Mononuclear cell (primary cell): ENCODE measurements around the gene MICAL2. TPM values are rescaled to one million over a fixed set of nuclear protein-coding genes. Genes with fewer than 3 reads are reported as not detected.

Experiments
- H3K27me3 ChIP-seq: 2 replicates; pipeline ENCODE4 v1.6.0; 2011; ENCODE audit warnings: low read length, control low read depth; ENCODE audit not compliant: insufficient read depth
- H3K4me1 ChIP-seq: 2 replicates; pipeline ENCODE4 v1.5.1; 2011; ENCODE audit warnings: mild to moderate bottlenecking, low read length, control low read depth; ENCODE audit not compliant: insufficient read depth
- H3K4me3 ChIP-seq: 2 replicates; pipeline ENCODE4 v1.5.1; 2011; ENCODE audit warnings: mild to moderate bottlenecking, low read length, moderate library complexity
- H3K9me3 ChIP-seq: 2 replicates; pipeline ENCODE4 v1.5.1; 2011; ENCODE audit warnings: low read depth, mild to moderate bottlenecking, control low read depth, low read length
- total RNA-seq: library from RNA; depleted of rRNA; stranded (reverse); fragments of >200 nt; gene quantifications from one replicate; pipeline ENCODE4 v1.2.3, GENCODE V29; 2012

The MICAL2 gene
- total RNA-seq, 1 donor: 14.5 TPM

- Histone ChIP-seq H3K9me3 (no peaks in the 10 kb centered on the region), H3K4me3 (no peak overlapping the region), H3K4me1 (peaks cover 11% of the 10 kb centered on the region), H3K27me3 (no peaks in the 10 kb centered on the region)
Observed at GRCh38 chr11:12235947-12236743, 125.8 kb downstream of the MICAL2 start.

- Histone ChIP-seq H3K4me3 (no peak overlapping the region), H3K4me1 (peaks cover 11% of the 10 kb centered on the region)
Observed at GRCh38 chr11:12236744-12237101, 126.3 kb downstream of the MICAL2 start.

GRCh38 chr11:12237381-12237784, 127.0 kb downstream of the MICAL2 start:
- H3K4me1 ChIP-seq: peaks cover 11% of the 10 kb centered on the region
- no peaks in the 10 kb centered on the region for H3K27me3 ChIP-seq
- no peak overlapping the region for H3K4me3 ChIP-seq
- no peaks in the 10 kb centered on the region for H3K9me3 ChIP-seq

More at GRCh38 chr11:12236744-12237101, 126.3 kb downstream of the MICAL2 start:
- Histone ChIP-seq H3K27me3 (no peaks in the 10 kb centered on the region), H3K9me3 (no peaks in the 10 kb centered on the region)

GRCh38 chr11:12238420-12238819, 128.0 kb downstream of the MICAL2 start:
- Histone ChIP-seq H3K4me3 (no peak overlapping the region), H3K9me3 (no peaks in the 10 kb centered on the region), H3K4me1 (peaks cover 11% of the 10 kb centered on the region), H3K27me3 (no peaks in the 10 kb centered on the region)

- Histone ChIP-seq H3K4me1 (peaks cover 11% of the 10 kb centered on the region), H3K27me3 (no peaks in the 10 kb centered on the region), H3K4me3 (no peak overlapping the region), H3K9me3 (no peaks in the 10 kb centered on the region)
Observed at GRCh38 chr11:12239396-12239795, 129.0 kb downstream of the MICAL2 start.

GRCh38 chr11:12239804-12240371, 129.5 kb downstream of the MICAL2 start:
- Histone ChIP-seq H3K4me3 (no peak overlapping the region), H3K9me3 (no peaks in the 10 kb centered on the region), H3K27me3 (no peaks in the 10 kb centered on the region), H3K4me1 (peaks cover 11% of the 10 kb centered on the region)

- Histone ChIP-seq H3K27me3 (no peaks in the 10 kb centered on the region), H3K4me3 (no peak overlapping the region)
Observed at GRCh38 chr11:12240677-12241076, 130.3 kb downstream of the MICAL2 start.

GRCh38 chr11:12241401-12241800, 131.0 kb downstream of the MICAL2 start:
- Histone ChIP-seq H3K4me3 (no peak overlapping the region), H3K4me1 (peaks cover under 1% of the 10 kb centered on the region), H3K27me3 (no peaks in the 10 kb centered on the region), H3K9me3 (no peaks in the 10 kb centered on the region)

More at GRCh38 chr11:12240677-12241076, 130.3 kb downstream of the MICAL2 start:
- Histone ChIP-seq H3K4me1 (peaks cover 8% of the 10 kb centered on the region), H3K9me3 (no peaks in the 10 kb centered on the region)

- Histone ChIP-seq H3K9me3 (no peaks in the 10 kb centered on the region), H3K27me3 (no peaks in the 10 kb centered on the region), H3K4me1 (no peaks in the 10 kb centered on the region), H3K4me3 (no peak overlapping the region)
Observed at GRCh38 chr11:12241971-12242672, 131.7 kb downstream of the MICAL2 start.

- Histone ChIP-seq H3K4me1 (no peaks in the 10 kb centered on the region), H3K27me3 (no peaks in the 10 kb centered on the region), H3K9me3 (no peaks in the 10 kb centered on the region), H3K4me3 (no peak overlapping the region)
Observed at GRCh38 chr11:12242966-12243365, 132.6 kb downstream of the MICAL2 start.

GRCh38 chr11:12243486-12243885, 133.1 kb downstream of the MICAL2 start:
- Histone ChIP-seq H3K4me1 (no peaks in the 10 kb centered on the region), H3K4me3 (no peak overlapping the region), H3K9me3 (no peaks in the 10 kb centered on the region), H3K27me3 (no peaks in the 10 kb centered on the region)

- no peaks in the 10 kb centered on the region for H3K27me3 ChIP-seq
- H3K9me3 ChIP-seq: no peaks in the 10 kb centered on the region
- no peak overlapping the region for H3K4me3 ChIP-seq
- no peaks in the 10 kb centered on the region for H3K4me1 ChIP-seq
Observed at GRCh38 chr11:12243911-12244550, 133.6 kb downstream of the MICAL2 start.

- H3K9me3 ChIP-seq: no peaks in the 10 kb centered on the region
- no peaks in the 10 kb centered on the region for H3K4me1 ChIP-seq
- H3K27me3 ChIP-seq: no peaks in the 10 kb centered on the region
- no peak overlapping the region for H3K4me3 ChIP-seq
Observed at GRCh38 chr11:12245091-12245490, 134.7 kb downstream of the MICAL2 start.

GRCh38 chr11:12245549-12246016, 135.2 kb downstream of the MICAL2 start:
- H3K4me3 ChIP-seq: no peak overlapping the region
- no peaks in the 10 kb centered on the region for H3K4me1 ChIP-seq
- H3K27me3 ChIP-seq: no peaks in the 10 kb centered on the region
- H3K9me3 ChIP-seq: no peaks in the 10 kb centered on the region

- H3K9me3 ChIP-seq: no peaks in the 10 kb centered on the region
- H3K27me3 ChIP-seq: no peaks in the 10 kb centered on the region
- H3K4me1 ChIP-seq: no peaks in the 10 kb centered on the region
- H3K4me3 ChIP-seq: no peak overlapping the region
Observed at GRCh38 chr11:12246147-12246546, 135.8 kb downstream of the MICAL2 start.
